Central memory CD8-positive, alpha-beta T cell (primary cell): ENCODE data around the gene IWS1.

Source experiments
- ATAC-seq: fragments of 150-1000 bp; cut with Tn5 transposase; replicated peaks from 2 replicates; pipeline ENCODE4 v1.10.0; 2022; ENCODE audit warnings: mild to moderate bottlenecking, moderate FRiP score, moderate number of reproducible peaks; ENCODE audit not compliant: poor library complexity, severe bottlenecking; ENCODE audit errors: extremely low read depth
- DNase-seq, 2 donors: peaks; one replicate each; pipeline ENCODE4 v3.0.0; 2021; ENCODE audit warnings: low spot score in 2 of 2
- H3K27ac Mint-ChIP-seq: one replicate; pipeline ENCODE4 v1.8.0; 2022; ENCODE audit warnings: low read depth, mild to moderate bottlenecking, moderate library complexity, mixed read lengths
- H3K27me3 Mint-ChIP-seq: one replicate; pipeline ENCODE4 v1.8.0; 2022; ENCODE audit warnings: mixed read lengths
- H3K36me3 Mint-ChIP-seq: one replicate; pipeline ENCODE4 v1.8.0; 2022; ENCODE audit warnings: mild to moderate bottlenecking, moderate library complexity, mixed read lengths; ENCODE audit not compliant: insufficient read depth
- H3K4me1 Mint-ChIP-seq: one replicate; pipeline ENCODE4 v1.8.0; 2022; ENCODE audit warnings: mixed read lengths
- H3K4me3 Mint-ChIP-seq: one replicate; pipeline ENCODE4 v1.8.0; 2022; ENCODE audit warnings: mild to moderate bottlenecking, moderate library complexity, mixed read lengths
- H3K9me3 Mint-ChIP-seq: one replicate; pipeline ENCODE4 v1.8.0; 2022; ENCODE audit warnings: mixed read lengths

The IWS1 gene

GRCh38 chr2:127566576-127566975 lies 40.3 kb upstream of the IWS1 start:
- peaks cover 37% of the 10 kb centered on the region for H3K27me3 Mint-ChIP-seq
- DNase-seq (no peak), ATAC-seq (no peak)
- H3K27ac Mint-ChIP-seq = no peak overlapping the region
- peaks cover 9% of the 10 kb centered on the region for H3K4me1 Mint-ChIP-seq
- H3K9me3 Mint-ChIP-seq = no peaks in the 10 kb centered on the region
- peaks cover 2% of the 10 kb centered on the region for H3K36me3 Mint-ChIP-seq
- no peak overlapping the region for H3K4me3 Mint-ChIP-seq

GRCh38 chr2:127566139-127566417 lies 39.8 kb upstream of the IWS1 start:
- Mint-ChIP-seq H3K27ac (no peak overlapping the region), H3K36me3 (peaks cover 2% of the 10 kb centered on the region), H3K27me3 (peaks cover 37% of the 10 kb centered on the region), H3K9me3 (no peaks in the 10 kb centered on the region), H3K4me1 (peaks cover 9% of the 10 kb centered on the region), H3K4me3 (no peak overlapping the region)
- ATAC-seq (no peak), DNase-seq (no peak)

- Mint-ChIP-seq H3K27me3 (peaks cover 37% of the 10 kb centered on the region), H3K36me3 (peaks cover 2% of the 10 kb centered on the region), H3K9me3 (no peaks in the 10 kb centered on the region), H3K4me1 (peaks cover 9% of the 10 kb centered on the region), H3K4me3 (no peak overlapping the region), H3K27ac (no peak overlapping the region)
- DNase-seq = no peak
- ATAC-seq = no peak
These were observed 39.2 kb upstream of the IWS1 start for GRCh38 chr2:127565261-127566138.

- DNase-seq = no peak
- H3K9me3 Mint-ChIP-seq = no peaks in the 10 kb centered on the region
- peaks cover 9% of the 10 kb centered on the region for H3K4me1 Mint-ChIP-seq
- no peak overlapping the region for H3K4me3 Mint-ChIP-seq
- peaks cover 41% of the 10 kb centered on the region for H3K27me3 Mint-ChIP-seq
- peaks cover 2% of the 10 kb centered on the region for H3K36me3 Mint-ChIP-seq
- peak overlapping the region; percentile 18 for H3K27ac Mint-ChIP-seq
- no peak for ATAC-seq
These were observed 38.4 kb upstream of the IWS1 start for GRCh38 chr2:127564429-127565260.

- H3K9me3 Mint-ChIP-seq = no peaks in the 10 kb centered on the region
- DNase-seq (no peak), ATAC-seq (peak; percentile 58)
- peaks cover 50% of the 10 kb centered on the region for H3K27me3 Mint-ChIP-seq
- H3K4me3 Mint-ChIP-seq = no peak overlapping the region
- peaks cover 9% of the 10 kb centered on the region for H3K4me1 Mint-ChIP-seq
- peak overlapping the region; percentile 18 for H3K27ac Mint-ChIP-seq
- no peaks in the 10 kb centered on the region for H3K36me3 Mint-ChIP-seq
These were observed 37.5 kb upstream of the IWS1 start for GRCh38 chr2:127563458-127564428.

- H3K36me3 Mint-ChIP-seq = no peaks in the 10 kb centered on the region
- no peak for ATAC-seq
- H3K27ac Mint-ChIP-seq = no peak overlapping the region
- no peak overlapping the region for H3K4me3 Mint-ChIP-seq
- H3K4me1 Mint-ChIP-seq = peaks cover 9% of the 10 kb centered on the region
- DNase-seq = no peak
- peaks cover 56% of the 10 kb centered on the region for H3K27me3 Mint-ChIP-seq
- no peaks in the 10 kb centered on the region for H3K9me3 Mint-ChIP-seq
These were observed 36.6 kb upstream of the IWS1 start for GRCh38 chr2:127562936-127563335.

GRCh38 chr2:127561371-127561770 lies 35.1 kb upstream of the IWS1 start:
- Mint-ChIP-seq H3K4me3 (no peak overlapping the region), H3K27ac (no peak overlapping the region), H3K4me1 (peaks cover 9% of the 10 kb centered on the region), H3K27me3 (peaks cover 58% of the 10 kb centered on the region), H3K36me3 (no peaks in the 10 kb centered on the region), H3K9me3 (no peaks in the 10 kb centered on the region)
- no peak for ATAC-seq
- no peak for DNase-seq

- ATAC-seq = no peak
These were observed 34.6 kb upstream of the IWS1 start for GRCh38 chr2:127560931-127561280.

GRCh38 chr2:127560201-127560930 lies 34.1 kb upstream of the IWS1 start:
- ATAC-seq (no peak), DNase-seq (no peak)
- Mint-ChIP-seq H3K27me3 (peaks cover 68% of the 10 kb centered on the region), H3K4me1 (peaks cover 9% of the 10 kb centered on the region), H3K9me3 (no peaks in the 10 kb centered on the region), H3K4me3 (no peak overlapping the region), H3K27ac (no peak overlapping the region), H3K36me3 (no peaks in the 10 kb centered on the region)

More at GRCh38 chr2:127560931-127561280, 34.6 kb upstream of the IWS1 start:
- H3K27me3 Mint-ChIP-seq = peaks cover 63% of the 10 kb centered on the region
- no peaks in the 10 kb centered on the region for H3K9me3 Mint-ChIP-seq
- H3K4me3 Mint-ChIP-seq = no peak overlapping the region
- no peaks in the 10 kb centered on the region for H3K36me3 Mint-ChIP-seq
- H3K4me1 Mint-ChIP-seq = peaks cover 9% of the 10 kb centered on the region
- no peak for DNase-seq
- no peak overlapping the region for H3K27ac Mint-ChIP-seq

GRCh38 chr2:127559454-127559853 lies 33.2 kb upstream of the IWS1 start:
- Mint-ChIP-seq H3K36me3 (no peaks in the 10 kb centered on the region), H3K27ac (no peak overlapping the region), H3K27me3 (peaks cover 73% of the 10 kb centered on the region), H3K4me1 (peaks cover 9% of the 10 kb centered on the region), H3K4me3 (no peak overlapping the region), H3K9me3 (no peaks in the 10 kb centered on the region)
- no peak for ATAC-seq
- DNase-seq = no peak

- H3K9me3 Mint-ChIP-seq = no peaks in the 10 kb centered on the region
- H3K4me3 Mint-ChIP-seq = no peak overlapping the region
- H3K27ac Mint-ChIP-seq = no peak overlapping the region
- DNase-seq (no peak), ATAC-seq (no peak)
- H3K27me3 Mint-ChIP-seq = peaks cover 71% of the 10 kb centered on the region
- H3K36me3 Mint-ChIP-seq = no peaks in the 10 kb centered on the region
- peaks cover 5% of the 10 kb centered on the region for H3K4me1 Mint-ChIP-seq
These were observed 32.6 kb upstream of the IWS1 start for GRCh38 chr2:127558911-127559310.

- no peak overlapping the region for H3K4me3 Mint-ChIP-seq
- peaks cover 87% of the 10 kb centered on the region for H3K27me3 Mint-ChIP-seq
- no peak overlapping the region for H3K27ac Mint-ChIP-seq
These were observed 26.6 kb upstream of the IWS1 start for GRCh38 chr2:127552846-127553245.

More at GRCh38 chr2:127552846-127553245, 26.6 kb upstream of the IWS1 start:
- Mint-ChIP-seq H3K36me3 (no peaks in the 10 kb centered on the region), H3K9me3 (no peaks in the 10 kb centered on the region), H3K4me1 (no peaks in the 10 kb centered on the region)
- ATAC-seq (no peak), DNase-seq (no peak)
